Measurements from ENCODE around the gene EFCAB8. TPM values are rescaled to one million over a fixed set of nuclear protein-coding genes. Genes with fewer than 3 reads are reported as not detected.

Gene EFCAB8
- total RNA-seq, 4 donors from 2014 or later = 0.13 to 0.78 TPM; not detected in 2

GRCh38 chr20:32909451-32909850 is 50.7 kb downstream of the EFCAB8 start:
- no peak for ATAC-seq
- Histone ChIP-seq H3K27me3 (no peaks in the 10 kb centered on the region), H3K36me3 (no peaks in the 10 kb centered on the region), H3K27ac (no peak overlapping the region), H3K9me3 (peaks cover 0 to 8% (median 0%) of the 10 kb centered on the region in 3 donors), H3K4me3 (no peak overlapping the region), H3K4me1 (no peaks in the 10 kb centered on the region)
- TF ChIP-seq EP300 (IDR thresholded peaks at IDR 0.05) (no peak), CTCF (IDR thresholded peaks at IDR 0.05) (no peak), POLR2AphosphoS5 (IDR thresholded peaks at IDR 0.05) (no peak), POLR2A (IDR thresholded peaks at IDR 0.05) (no peak)
- WGBS, 2 donors (ENCODE audit: low coverage in 1 of 2) = 94% methylated on average over 2 to 8 of the region's 9 CpGs

DNA sequence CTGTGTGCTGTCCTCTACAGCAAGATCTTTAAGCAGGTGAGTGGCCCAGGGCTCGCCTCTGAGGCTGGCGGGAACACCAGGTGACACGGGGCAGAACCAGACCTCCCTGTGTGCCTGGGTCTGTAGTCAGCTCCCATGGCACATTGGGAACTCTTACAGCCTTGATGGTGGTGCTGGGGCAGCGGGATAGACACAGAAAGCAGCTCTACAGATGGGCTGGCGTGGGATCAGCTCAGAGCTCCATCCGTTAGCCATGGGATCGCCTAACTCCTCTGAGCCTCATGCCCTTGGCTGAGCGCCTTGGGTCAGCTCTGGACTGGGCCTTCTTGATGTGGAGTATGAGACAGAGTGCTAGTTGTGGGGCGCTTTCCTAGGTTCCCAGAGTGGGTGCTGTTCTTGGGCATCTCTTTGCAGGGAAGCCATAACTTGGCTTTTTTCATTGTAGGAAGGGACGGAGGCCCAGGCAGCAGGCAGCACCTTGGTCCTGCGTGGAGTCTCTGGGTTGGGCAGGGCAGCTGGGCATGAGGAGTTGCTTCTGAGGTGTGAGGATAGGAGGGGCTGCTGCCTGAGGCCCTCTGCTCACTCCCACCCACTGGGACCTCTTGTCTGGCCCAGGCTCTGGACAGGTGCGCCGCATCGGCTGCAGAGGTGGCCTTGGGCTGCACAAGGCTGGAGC is 51.3 kb downstream of the EFCAB8 start:
- H3K36me3 ChIP-seq = no peaks in the 10 kb centered on the region
- peaks cover 0 to 12% (median 0%) of the 10 kb centered on the region in 3 donors for H3K9me3 ChIP-seq
- H3K27ac ChIP-seq = no peak overlapping the region
- TF ChIP-seq EP300 (IDR thresholded peaks at IDR 0.05) = no peak
- no peak for ATAC-seq
- H3K4me3 ChIP-seq = no peak overlapping the region
- H3K27me3 ChIP-seq = no peaks in the 10 kb centered on the region
- no peaks in the 10 kb centered on the region for H3K4me1 ChIP-seq
- 80% methylated on average over 2 of the region's 14 CpGs; no CpG with 5 or more reads in 1 of the 2 donors for WGBS, 2 donors (ENCODE audit: low coverage in 1 of 2)

GRCh38 chr20:32911355-32911754 is 52.6 kb downstream of the EFCAB8 start:
- H3K9me3 ChIP-seq = peaks cover 0 to 25% (median 3%) of the 10 kb centered on the region in 3 donors
- 20 to 69% methylated on average over 1 to 6 of the region's 13 CpGs for WGBS, 2 donors (ENCODE audit: low coverage in 1 of 2)

GRCh38 chr20:32912688-32913087 is 54.0 kb downstream of the EFCAB8 start:
- no peak overlapping the region for H3K4me3 ChIP-seq
- ATAC-seq = no peak
- WGBS, 2 donors (ENCODE audit: low coverage in 1 of 2) = 100% methylated on average over 1 of the region's 1 CpG
- no peaks in the 10 kb centered on the region for H3K36me3 ChIP-seq
- H3K27me3 ChIP-seq = no peaks in the 10 kb centered on the region
- no peak overlapping the region for H3K27ac ChIP-seq
- TF ChIP-seq POLR2AphosphoS5 (IDR thresholded peaks at IDR 0.05) (no peak), EP300 (IDR thresholded peaks at IDR 0.05) (no peak), CTCF (IDR thresholded peaks at IDR 0.05) (no peak), POLR2A (IDR thresholded peaks at IDR 0.05) (no peak)
- H3K4me1 ChIP-seq = no peaks in the 10 kb centered on the region
- peaks cover 0 to 36% (median 4%) of the 10 kb centered on the region in 3 donors for H3K9me3 ChIP-seq

More at GRCh38 chr20:32911355-32911754, 52.6 kb downstream of the EFCAB8 start:
- Histone ChIP-seq H3K36me3 (no peaks in the 10 kb centered on the region), H3K4me3 (no peak overlapping the region), H3K4me1 (no peaks in the 10 kb centered on the region), H3K27me3 (no peaks in the 10 kb centered on the region), H3K27ac (no peak overlapping the region)
- TF ChIP-seq CTCF (IDR thresholded peaks at IDR 0.05) = no peak
- no peak for TF ChIP-seq POLR2AphosphoS5 (IDR thresholded peaks at IDR 0.05)
- TF ChIP-seq EP300 (IDR thresholded peaks at IDR 0.05) = no peak
- TF ChIP-seq POLR2A (IDR thresholded peaks at IDR 0.05) = no peak
- no peak for ATAC-seq

DNA sequence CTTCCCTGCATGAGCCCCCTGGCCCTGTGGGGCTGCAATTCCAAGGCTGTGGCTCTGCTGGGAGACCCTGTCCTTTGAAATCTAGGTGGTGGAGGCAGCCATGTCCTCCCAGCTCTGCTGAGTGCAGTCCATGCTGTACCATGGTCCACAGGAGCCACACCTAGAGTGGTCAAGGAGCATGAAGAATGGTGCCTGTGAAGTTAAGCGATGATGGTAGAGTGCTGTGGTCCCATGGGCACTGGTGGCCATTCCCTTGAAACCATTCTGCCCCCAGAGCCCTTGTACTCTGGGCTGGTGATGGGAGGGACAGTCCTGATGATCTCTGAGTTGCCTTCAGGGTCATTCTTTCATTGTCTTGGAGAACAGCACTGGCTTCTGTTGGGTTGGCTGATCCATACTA is 55.3 kb downstream of the EFCAB8 start:
- TF ChIP-seq POLR2AphosphoS5 (IDR thresholded peaks at IDR 0.05) (no peak), CTCF (IDR thresholded peaks at IDR 0.05) (no peak), POLR2A (IDR thresholded peaks at IDR 0.05) (no peak), EP300 (IDR thresholded peaks at IDR 0.05) (no peak)
- no peak for ATAC-seq
- Histone ChIP-seq H3K9me3 (peaks cover 0 to 36% (median 4%) of the 10 kb centered on the region in 3 donors), H3K27me3 (no peaks in the 10 kb centered on the region), H3K4me1 (no peaks in the 10 kb centered on the region), H3K27ac (no peak overlapping the region), H3K36me3 (no peaks in the 10 kb centered on the region), H3K4me3 (no peak overlapping the region)
- 88% methylated on average over 1 of the region's 1 CpG; no CpG with 5 or more reads in 1 of the 2 donors for WGBS, 2 donors (ENCODE audit: low coverage in 1 of 2)
